ELF-1 (cell line): ENCODE data around the gene GALE.
"Not testable (repeated sequence)": the region's sequence is repeated elsewhere in the genome, so short reads cannot be mapped to it uniquely, and the experiment has no call there.

Experiments used
- DNase-seq: peaks from one replicate; pipeline ENCODE4 v3.0.0-alpha.2; 2016; ENCODE audit warnings: low read depth, low spot score

Gene GALE

DNA sequence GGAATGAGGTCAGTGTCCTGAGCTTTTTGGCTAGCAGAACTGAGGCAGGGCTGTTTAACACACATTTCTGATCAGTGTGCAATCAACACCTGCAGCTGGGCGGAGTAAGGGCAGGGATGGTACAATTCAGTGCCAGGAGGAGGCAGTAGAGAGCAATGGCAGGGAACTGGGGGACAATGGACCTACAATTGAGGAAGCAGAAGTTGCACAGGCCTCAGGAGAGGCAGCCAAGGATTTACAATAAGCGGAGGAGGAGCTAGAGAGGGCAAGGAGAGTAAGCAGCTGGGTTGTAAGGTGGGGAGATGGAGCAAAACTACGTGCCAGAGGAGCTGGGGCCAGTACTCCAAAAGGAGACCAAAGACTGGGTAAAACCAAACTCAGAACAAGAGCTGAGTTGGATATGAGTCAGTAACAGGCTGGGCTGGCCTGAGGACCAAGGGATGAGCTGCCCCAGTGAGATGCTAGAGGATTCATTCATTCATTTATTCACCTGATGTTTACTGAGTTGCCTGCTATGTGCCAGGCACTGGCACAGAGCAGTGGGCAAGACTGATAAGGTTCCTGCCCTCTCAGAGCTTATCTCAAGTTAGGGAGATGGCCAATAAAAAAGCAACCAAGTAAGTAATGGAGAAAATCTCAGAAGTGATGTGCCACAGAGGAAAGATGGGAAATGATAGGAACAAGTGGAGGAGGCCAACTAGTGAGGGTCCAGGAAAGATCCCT is 10.4 kb upstream of the GALE start:
- peak; percentile 77 for DNase-seq

DNA sequence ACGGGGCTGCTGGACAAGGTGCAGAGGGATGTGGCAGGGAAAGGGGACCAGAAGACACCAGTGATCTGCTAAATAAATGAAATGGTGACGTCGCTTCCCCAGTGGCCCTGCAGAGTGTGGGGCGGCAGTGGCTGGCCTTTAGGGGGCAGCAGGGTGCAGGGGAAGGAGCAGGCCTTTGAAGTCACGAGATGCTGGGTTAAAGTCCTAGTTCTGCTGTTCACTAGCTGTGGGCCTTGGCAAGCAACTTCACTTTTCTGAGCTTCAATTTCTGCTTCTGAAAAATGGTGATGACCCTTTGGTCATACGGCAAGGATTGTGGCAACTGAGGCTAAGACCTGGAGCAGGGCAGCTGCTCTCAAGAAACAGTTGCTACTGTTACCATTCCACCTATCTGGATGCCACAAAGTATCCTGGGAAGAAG is 9.2 kb upstream of the GALE start:
- peak; percentile 89 for DNase-seq

- DNase-seq, result no peak
Measured at GRCh38 chr1:23807453-23807852, 6.9 kb upstream of the GALE start.

- no peak for DNase-seq
Measured at GRCh38 chr1:23806280-23806679, 5.7 kb upstream of the GALE start.

GRCh38 chr1:23805025-23805424 is 4.5 kb upstream of the GALE start:
- DNase-seq, result no peak

- DNase-seq, result peak; percentile 44
Measured at GRCh38 chr1:23804183-23804835, 3.8 kb upstream of the GALE start.

- no peak for DNase-seq
Measured at GRCh38 chr1:23803674-23804073, 3.1 kb upstream of the GALE start.

DNA sequence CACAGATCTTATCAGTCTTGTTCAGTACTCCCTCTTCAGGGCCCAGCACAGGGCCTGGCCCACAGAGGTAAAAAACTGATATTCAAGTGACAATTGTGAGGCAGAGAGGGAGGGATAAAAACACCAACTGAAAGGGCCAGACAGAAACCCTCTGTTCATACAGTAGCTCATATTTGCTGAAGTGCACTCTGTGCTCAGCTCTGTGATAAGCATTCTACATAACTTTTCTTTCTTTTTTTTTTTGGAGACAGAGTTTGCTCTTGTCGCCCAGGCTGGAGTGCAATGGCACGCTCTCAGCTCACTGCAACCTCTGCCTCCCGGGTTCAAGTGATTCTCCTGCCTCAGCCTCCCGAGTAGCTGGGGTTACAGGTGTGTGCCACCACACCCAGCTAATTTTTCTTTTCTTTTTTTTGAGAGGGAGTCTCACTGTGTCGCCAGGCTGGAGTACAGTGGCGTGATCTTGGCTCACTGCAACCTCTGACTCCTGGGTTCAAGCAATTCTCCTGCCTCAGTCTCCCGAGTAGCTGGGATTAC is 2.3 kb upstream of the GALE start:
- not testable (repeated sequence) for DNase-seq

DNA sequence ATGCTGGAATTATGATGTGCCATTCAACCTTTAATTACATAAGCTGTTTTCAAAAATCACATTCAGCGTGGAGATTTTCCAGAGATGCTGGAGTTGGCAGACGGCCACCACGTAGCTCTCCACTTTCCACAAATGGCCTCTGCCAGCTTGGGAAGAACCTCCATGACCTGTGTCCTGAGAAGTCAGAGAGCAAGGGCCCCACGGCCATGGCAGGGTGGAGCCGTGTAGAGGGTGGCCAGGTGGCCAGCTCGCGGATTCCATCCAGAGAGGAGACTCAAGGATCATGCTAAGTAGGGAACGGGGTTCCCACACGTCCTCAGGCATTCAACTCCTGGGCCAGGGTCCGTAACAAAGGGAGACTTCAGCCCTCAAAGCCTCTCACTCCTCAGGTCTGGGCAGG is 1.3 kb upstream of the GALE start:
- no peak for DNase-seq

DNA sequence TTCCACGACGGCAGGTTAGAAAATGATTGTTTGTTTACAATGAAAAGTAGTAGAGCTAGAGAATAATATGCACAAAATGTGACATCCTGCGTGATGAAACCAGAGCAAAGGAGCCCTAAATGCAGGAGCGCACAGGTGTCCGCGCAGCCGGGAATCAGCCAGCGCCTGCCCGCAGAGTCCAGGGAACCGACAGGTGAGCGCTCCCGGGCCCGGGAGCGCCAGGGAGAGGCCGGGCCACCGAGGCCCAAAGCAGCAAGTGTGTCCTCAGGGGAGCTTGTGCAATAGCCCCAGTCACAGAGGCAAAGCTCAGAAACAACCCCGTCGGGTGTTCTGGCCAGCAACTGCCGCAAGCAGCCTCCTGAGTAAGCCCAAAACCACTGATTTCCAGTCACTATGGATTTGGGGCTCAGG is 789 bp upstream of the GALE start:
- DNase-seq, result peak; percentile 54

- DNase-seq, result peak; percentile 79
Measured at GRCh38 chr1:23799570-23800399, 769 bp downstream of the GALE start.

DNA sequence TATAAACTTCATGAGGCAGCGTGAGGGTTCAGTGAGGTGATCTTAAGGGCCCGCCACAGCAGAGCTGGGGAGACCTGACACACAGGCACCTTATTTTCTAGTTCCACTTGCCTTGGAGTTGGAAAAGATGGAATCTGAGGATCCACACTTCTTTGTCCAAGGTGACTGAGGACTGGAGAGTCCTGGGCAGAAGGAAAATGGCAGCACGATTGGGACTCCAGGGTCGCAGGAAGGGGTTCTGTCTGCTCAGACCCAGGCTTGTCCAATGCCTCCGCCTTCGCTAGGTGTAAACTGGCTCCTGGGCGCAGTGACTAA is 1.3 kb downstream of the GALE start:
- DNase-seq, result no peak

- no peak for DNase-seq
Measured at GRCh38 chr1:23798662-23799142, 1.9 kb downstream of the GALE start.

- DNase-seq, result no peak
Measured at GRCh38 chr1:23797478-23798448, 2.8 kb downstream of the GALE start.

- DNase-seq, result peak; percentile 24
Measured at GRCh38 chr1:23796466-23797271, 3.9 kb downstream of the GALE start.

GRCh38 chr1:23795676-23796465 is 4.7 kb downstream of the GALE start:
- DNase-seq, result no peak

GRCh38 chr1:23794732-23795182 is 5.8 kb downstream of the GALE start:
- not testable (repeated sequence) for DNase-seq

GRCh38 chr1:23793861-23794731 is 6.5 kb downstream of the GALE start:
- DNase-seq, result no peak
